B cell (primary cell): ENCODE results near the gene OLFM2. TPM values are rescaled to one million over a fixed set of nuclear protein-coding genes. Genes with fewer than 3 reads are reported as not detected.

ENCODE experiments used
- ATAC-seq: fragments of 200-7000 bp; cut with Tn5 transposase; one replicate; pipeline ENCODE4 v1.10.0; 2021; ENCODE audit warnings: low read depth, mild to moderate bottlenecking, moderate number of reproducible peaks, moderate library complexity
- CTCF ChIA-PET: fragments of 350-600 bp; sonication (Branson Sonifier 250); formaldehyde crosslinking; loops from one replicate; lab custom pipeline; 2021; ENCODE audit warnings: antibody characterized with exemption, inconsistent platforms; lab: Charles Lee
- POLR2A ChIA-PET: fragments of 350-600 bp; sonication (Branson Sonifier 250); formaldehyde crosslinking; loops from one replicate; lab custom pipeline; 2021; ENCODE audit warnings: antibody characterized with exemption; lab: Charles Lee
- DNase-seq: peaks from one replicate; pipeline ENCODE4 v3.0.0; 2013
- H2AFZ ChIP-seq: 2 replicates; pipeline ENCODE4 v1.6.1; 2012; ENCODE audit warnings: mild to moderate bottlenecking, low read depth, low read length; ENCODE audit not compliant: insufficient read depth, poor library complexity, severe bottlenecking
- H3K27ac ChIP-seq, 2 donors: 1 replicate in 1 of 2; 2 replicates in 1 of 2; pipeline ENCODE4 v1.5.1; 2012 to 2013; ENCODE audit warnings: low read length in 2 of 2, mild to moderate bottlenecking in 2 of 2, moderate library complexity in 1 of 2
- H3K27me3 ChIP-seq, 4 experiments: fragments of 200-600 bp in 1 of 4; sonication (generic) in 1 of 4; replicated peaks in 1 of 4; 1 replicate in 2 of 4; 2 replicates in 2 of 4; pipeline versions ENCODE4 v1.6.1 to v1.7.0; 2013 to 2016; ENCODE audit warnings: low read length in 3 of 4, mild to moderate bottlenecking in 2 of 4, mixed read lengths in 1 of 4, moderate library complexity in 1 of 4; ENCODE audit not compliant: insufficient read depth in 4 of 4, control insufficient read depth in 3 of 4; ENCODE audit errors: control extremely low read depth in 1 of 4
- H3K36me3 ChIP-seq, 2 experiments: replicated peaks in 1 of 2; 1 replicate in 1 of 2; 2 replicates in 1 of 2; pipeline versions ENCODE4 v1.6.1 to v1.7.1; 2013; ENCODE audit warnings: low read length in 1 of 2; ENCODE audit not compliant: insufficient read depth in 2 of 2, control insufficient read depth in 1 of 2; ENCODE audit errors: control extremely low read depth in 1 of 2, extremely low read depth in 1 of 2
- H3K4me1 ChIP-seq, 2 donors: fragments of 200-600 bp in 1 of 2; sonication (generic) in 1 of 2; 1 replicate in 1 of 2; 2 replicates in 1 of 2; pipeline versions ENCODE4 v1.5.1 to v1.6.1; 2013 to 2017; ENCODE audit warnings: low read length in 2 of 2; ENCODE audit not compliant: control insufficient read depth in 2 of 2, insufficient read depth in 2 of 2
- H3K4me2 ChIP-seq: replicated peaks from 2 replicates; pipeline ENCODE3; 2012; ENCODE audit warnings: mild to moderate bottlenecking, low read depth, low read length; ENCODE audit not compliant: poor library complexity, severe bottlenecking
- H3K4me3 ChIP-seq, 5 experiments: fragments of 200-600 bp in 1 of 5; sonication (generic) in 1 of 5; 1 replicate in 3 of 5; 2 replicates in 2 of 5; pipeline versions ENCODE4 v1.5.1 to v1.7.0; 2011 to 2016; ENCODE audit warnings: low read length in 4 of 5, mild to moderate bottlenecking in 4 of 5, low read depth in 2 of 5, control low read depth in 1 of 5, moderate library complexity in 1 of 5; ENCODE audit not compliant: insufficient read depth in 1 of 5; ENCODE audit errors: control extremely low read depth in 1 of 5, extremely low read depth in 1 of 5
- H3K79me2 ChIP-seq: fragments of 200-600 bp; sonication (generic); one replicate; pipeline ENCODE4 v1.6.0; 2016; ENCODE audit warnings: low read length; ENCODE audit not compliant: control insufficient read depth, insufficient read depth
- H3K9ac ChIP-seq: fragments of 200-600 bp; sonication (generic); 2 replicates; pipeline ENCODE4 v1.6.1; 2017; ENCODE audit warnings: mild to moderate bottlenecking, low read length, moderate library complexity
- H3K9me3 ChIP-seq, 3 donors: one replicate each; pipeline versions ENCODE4 v1.6.1 to v1.7.1; 2013; ENCODE audit warnings: low read length in 2 of 3; ENCODE audit not compliant: control insufficient read depth in 2 of 3, insufficient read depth in 1 of 3; ENCODE audit errors: control extremely low read depth in 1 of 3
- H4K20me1 ChIP-seq: 2 replicates; pipeline ENCODE4 v1.6.0; 2012; ENCODE audit warnings: mild to moderate bottlenecking, low read length; ENCODE audit not compliant: insufficient read depth, control insufficient read depth, poor library complexity, severe bottlenecking
- H3K27ac Mint-ChIP-seq: one replicate; pipeline ENCODE4 v1.8.0; 2021; ENCODE audit warnings: mixed read lengths
- H3K27me3 Mint-ChIP-seq: one replicate; pipeline ENCODE4 v1.8.0; 2021; ENCODE audit warnings: mixed read lengths
- H3K4me1 Mint-ChIP-seq: one replicate; pipeline ENCODE4 v1.8.0; 2021; ENCODE audit warnings: mixed read lengths
- H3K4me3 Mint-ChIP-seq: one replicate; pipeline ENCODE4 v1.8.0; 2021; ENCODE audit warnings: mixed read lengths
- H3K9me3 Mint-ChIP-seq: one replicate; pipeline ENCODE4 v1.8.0; 2022; ENCODE audit warnings: mixed read lengths; ENCODE audit not compliant: insufficient read depth
- CTCF ChIP-seq: fragments of 200-600 bp; IDR thresholded peaks from one replicate; pipeline ENCODE4 v1.8.0; 2022; ENCODE audit warnings: antibody characterized with exemption, mild to moderate bottlenecking
- EZH2 ChIP-seq: IDR thresholded peaks from 2 replicates; pipeline ENCODE4 v1.6.1; 2012; ENCODE audit warnings: borderline replicate concordance, low read depth, mild to moderate bottlenecking, moderate library complexity, low read length; ENCODE audit not compliant: insufficient read depth, poor library complexity, severe bottlenecking
- WGBS: methylation state at CpG from one replicate; pipeline ENCODE4 v1.1.5; 2013; ENCODE audit warnings: missing lambda C conversion rate; ENCODE audit not compliant: insufficient coverage; 5-methylcytosine and 5-hydroxymethylcytosine counted together
- intact Hi-C: fragments of 100-400 bp; cut with micrococcal nuclease; formaldehyde crosslinking; loops from one replicate; pipeline ENCODE4 v1.10.0; 2022
- polyA plus RNA-seq: library from polyadenylated mRNA; depleted of rRNA; stranded (reverse); fragments of >200 nt; gene quantifications from 2 replicates; pipeline ENCODE4 v1.2.3, GENCODE V29; 2012
- total RNA-seq, 2 donors: library from RNA; stranded (reverse); fragments of 120-200 nt in 1 of 2; gene quantifications; 1 replicate in 1 of 2; 2 replicates in 1 of 2; pipeline versions ENCODE4 v1.2.3 to v1.2.4, GENCODE V29; 2013 to 2022

The OLFM2 gene
- total and polyA plus RNA-seq, 2 donors (not counting 1 experiment from before 2014, with no cell fraction given): 0.15 TPM; not detected in 1

- no peak overlapping the region for H3K27ac Mint-ChIP-seq
- no peak for DNase-seq
- ChIA-PET CTCF (no interaction called here), POLR2A (no interaction called here)
- intact Hi-C loops: no loop called here
- Histone ChIP-seq H3K79me2 (no peaks in the 10 kb centered on the region), H3K4me3 (no peak overlapping the region), H3K36me3 (no peaks in the 10 kb centered on the region), H3K9me3 (peaks cover 0 to 2% (median 0%) of the 10 kb centered on the region in 3 donors), H3K27me3 (peaks cover 0 to 3% (median 0%) of the 10 kb centered on the region in 4 experiments), H3K4me1 (no peaks in the 10 kb centered on the region), H3K4me2 (no peak overlapping the region), H3K9ac (no peak overlapping the region), H3K27ac (no peak overlapping the region), H4K20me1 (no peaks in the 10 kb centered on the region), H2AFZ (no peak overlapping the region)
- ATAC-seq: no peak
- H3K4me3 Mint-ChIP-seq: no peak overlapping the region
- peaks cover 19% of the 10 kb centered on the region for H3K27me3 Mint-ChIP-seq
- 88% methylated on average over 11 of the region's 12 CpGs for WGBS
- H3K9me3 Mint-ChIP-seq: no peaks in the 10 kb centered on the region
- no peak for TF ChIP-seq EZH2
- TF ChIP-seq CTCF: no peak
- no peaks in the 10 kb centered on the region for H3K4me1 Mint-ChIP-seq
Observed at GRCh38 chr19:9883764-9884163, 52.6 kb downstream of the OLFM2 start.

DNA sequence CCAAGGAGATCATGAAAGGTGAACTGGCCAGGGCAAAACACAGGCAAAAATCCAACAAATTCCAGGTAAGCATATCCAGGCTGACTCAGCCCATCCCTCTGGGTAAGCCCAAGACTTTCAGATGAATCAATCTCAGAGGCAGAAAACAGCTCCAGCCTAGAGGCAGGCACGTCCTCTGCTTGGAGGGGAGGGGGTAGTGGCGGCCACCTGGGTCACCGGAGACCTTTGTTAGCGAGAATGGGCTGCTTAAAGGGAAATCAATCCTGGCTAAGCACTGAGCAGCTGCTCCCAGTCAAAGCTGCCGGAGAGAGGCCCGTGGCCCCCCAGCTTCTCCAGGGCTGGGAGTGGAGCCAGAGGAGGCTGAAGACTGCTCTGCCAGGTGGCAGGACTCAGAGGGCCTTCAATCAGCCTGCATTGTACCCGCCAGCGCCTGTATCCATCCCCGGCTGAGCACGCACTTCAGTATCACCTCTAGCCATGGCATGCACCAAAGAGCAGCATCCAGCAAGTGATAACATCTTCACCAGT is 53.0 kb downstream of the OLFM2 start:
- no peak overlapping the region for H3K27ac Mint-ChIP-seq
- POLR2A ChIA-PET: no interaction called here

More for the DNA sequence above, 53.0 kb downstream of the OLFM2 start:
- WGBS: 79% methylated on average over 10 of the region's 10 CpGs
- H3K4me3 Mint-ChIP-seq: no peak overlapping the region
- DNase-seq (no peak), ATAC-seq (no peak)
- H4K20me1 ChIP-seq: no peaks in the 10 kb centered on the region
- H3K4me3 ChIP-seq: no peak overlapping the region
- H3K27ac ChIP-seq: no peak overlapping the region
- no peaks in the 10 kb centered on the region for H3K79me2 ChIP-seq
- H3K27me3 ChIP-seq: peaks cover 0 to 3% (median 0%) of the 10 kb centered on the region in 4 experiments
- CTCF ChIA-PET: no interaction called here
- no peak overlapping the region for H3K9ac ChIP-seq
- intact Hi-C loops: no loop called here
- H2AFZ ChIP-seq: no peak overlapping the region
- peaks cover 0 to 2% (median 0%) of the 10 kb centered on the region in 3 donors for H3K9me3 ChIP-seq
- no peaks in the 10 kb centered on the region for H3K36me3 ChIP-seq
- H3K4me1 Mint-ChIP-seq: no peaks in the 10 kb centered on the region
- H3K9me3 Mint-ChIP-seq: no peaks in the 10 kb centered on the region
- H3K4me2 ChIP-seq: no peak overlapping the region
- peaks cover 16% of the 10 kb centered on the region for H3K27me3 Mint-ChIP-seq
- TF ChIP-seq CTCF (no peak), EZH2 (no peak)
- no peaks in the 10 kb centered on the region for H3K4me1 ChIP-seq
